HepG2 (cell line): ENCODE results near the gene PALM2AKAP2. TPM values are rescaled to one million over a fixed set of nuclear protein-coding genes. Genes with fewer than 3 reads are reported as not detected.

Source experiments
- ATAC-seq: fragments of 200-7000 bp; cut with Tn5 transposase; 3 replicates; pipeline ENCODE4 v1.9.1; 2020; ENCODE audit warnings: mild to moderate bottlenecking, moderate library complexity
- BruUV-seq: library from RNA; stranded (reverse); fragments of 400-500 nt; replicated peaks from 2 replicates; lab custom pipeline; 2021; lab: Mats Ljungman, UMichigan
- CTCF ChIA-PET: fragments of 300-600 bp; formaldehyde crosslinking; extraction: SDS; loops from one replicate; lab custom pipeline; 2021; ENCODE audit warnings: low total read pairs, inconsistent platforms, low intra/inter-chr PET ratio; lab: Yijun Ruan, JAX
- POLR2A ChIA-PET: fragments of 350-600 bp; sonication (Branson Sonifier 250); formaldehyde crosslinking; loops from one replicate; lab custom pipeline; 2020; ENCODE audit warnings: antibody characterized with exemption, inconsistent platforms; lab: Yijun Ruan, JAX
- DNase-seq: peaks from one replicate; pipeline ENCODE4 v3.0.0-alpha.2; 2015; ENCODE audit warnings: low spot score
- FAIRE-seq: peaks from 3 replicates; lab custom pipeline; 2011; peaks lifted over from hg19 to GRCh38; lab: Jason Lieb, UNC
- H2AFZ ChIP-seq: one replicate; pipeline ENCODE4 v1.6.1; 2011; ENCODE audit warnings: low read length, inconsistent platforms
- H3K27ac ChIP-seq: fragments of 300-600 bp; 3 replicates; pipeline ENCODE4 v1.8.0; 2011; ENCODE audit warnings: mixed run types, mild to moderate bottlenecking, mixed read lengths, low read length, inconsistent platforms; ENCODE audit not compliant: insufficient read depth; ENCODE audit errors: extremely low read length
- H3K27me3 ChIP-seq, 2 experiments: fragments of 200-600 bp in 1 of 2; 2 replicates in 1 of 2; 3 replicates in 1 of 2; pipeline versions ENCODE4 v1.6.0 to v1.8.0; 2011; ENCODE audit warnings: low read length in 2 of 2, mild to moderate bottlenecking in 2 of 2, moderate library complexity in 2 of 2, inconsistent platforms in 1 of 2; ENCODE audit not compliant: insufficient read depth in 2 of 2, control insufficient read depth in 1 of 2
- H3K36me3 ChIP-seq, 2 experiments: fragments of 200-600 bp in 1 of 2; replicated peaks in 1 of 2; 2 replicates in 1 of 2; 3 replicates in 1 of 2; pipeline versions ENCODE4 v1.5.1 to v1.8.0; 2011; ENCODE audit warnings: low read length in 2 of 2, inconsistent platforms in 1 of 2; ENCODE audit not compliant: insufficient read depth in 2 of 2, control insufficient read depth in 1 of 2
- H3K4me1 ChIP-seq: 2 replicates; pipeline ENCODE4 v1.5.1; 2012; ENCODE audit warnings: low read length, inconsistent platforms; ENCODE audit not compliant: insufficient read depth
- H3K4me2 ChIP-seq: 2 replicates; pipeline ENCODE4 v1.6.0; 2011; ENCODE audit warnings: low read depth, low read length, inconsistent platforms
- H3K4me3 ChIP-seq, 3 experiments: fragments of 200-600 bp in 1 of 3; sonication (generic), shearing (Covaris generic) in 1 of 3; replicated peaks in 1 of 3; 2 replicates each; pipeline ENCODE4 v1.5.1; 2011 to 2016; ENCODE audit warnings: low read length in 3 of 3, inconsistent platforms in 2 of 3, low read depth in 2 of 3, mild to moderate bottlenecking in 2 of 3, control low read depth in 1 of 3, mixed read lengths in 1 of 3; ENCODE audit not compliant: insufficient read depth in 1 of 3
- H3K79me2 ChIP-seq: one replicate; pipeline ENCODE4 v1.6.1; 2011; ENCODE audit warnings: low read length, inconsistent platforms; ENCODE audit not compliant: insufficient read depth
- H3K9ac ChIP-seq: 2 replicates; pipeline ENCODE4 v1.6.0; 2011; ENCODE audit warnings: mild to moderate bottlenecking, low read depth, low read length, inconsistent platforms; ENCODE audit not compliant: insufficient read depth
- H3K9me3 ChIP-seq: 2 replicates; pipeline ENCODE4 v1.5.1; 2012; ENCODE audit warnings: mild to moderate bottlenecking, low read length
- H4K20me1 ChIP-seq: 2 replicates; pipeline ENCODE4 v1.6.0; 2011; ENCODE audit warnings: inconsistent platforms, mild to moderate bottlenecking, low read length, moderate library complexity; ENCODE audit not compliant: insufficient read depth
- ADNP ChIP-seq: sonication (generic); formaldehyde crosslinking; IDR thresholded peaks from 2 replicates; pipeline ENCODE4 v1.4.0; 2020; ENCODE audit warnings: missing genetic modification reagents
- FOXK1 ChIP-seq: sonication (generic); formaldehyde crosslinking; IDR thresholded peaks from 2 replicates; pipeline ENCODE4 v1.4.0; 2020; ENCODE audit warnings: low read depth, missing genetic modification reagents, borderline replicate concordance
- GFI1 ChIP-seq: sonication (generic); formaldehyde crosslinking; IDR thresholded peaks from 2 replicates; pipeline ENCODE4 v1.5.0; 2020; ENCODE audit warnings: missing genetic modification reagents, mild to moderate bottlenecking, borderline replicate concordance
- LCORL ChIP-seq, 2 experiments: fragments of 450-650 bp in 1 of 2; sonication (generic) in 1 of 2; formaldehyde crosslinking in 1 of 2; IDR thresholded peaks; 2 replicates each; pipeline versions ENCODE4 v1.5.0 to v1.6.1; 2017 to 2020; ENCODE audit warnings: antibody characterized with exemption in 1 of 2, missing genetic modification reagents in 1 of 2
- MLLT10 ChIP-seq: sonication (generic); formaldehyde crosslinking; IDR thresholded peaks from 2 replicates; pipeline ENCODE4 v1.4.0; 2020; ENCODE audit warnings: missing genetic modification reagents
- ZKSCAN5 ChIP-seq: sonication (generic); formaldehyde crosslinking; IDR thresholded peaks from 2 replicates; pipeline ENCODE4 v1.5.1; 2020; ENCODE audit warnings: mild to moderate bottlenecking, missing genetic modification reagents
- ZNF337 ChIP-seq: sonication (generic); formaldehyde crosslinking; IDR thresholded peaks from 2 replicates; pipeline ENCODE4 v1.5.1; 2020; ENCODE audit warnings: missing genetic modification reagents, low read depth, mild to moderate bottlenecking, borderline replicate concordance
- ZNF777 ChIP-seq: sonication (generic); formaldehyde crosslinking; IDR thresholded peaks from 2 replicates; pipeline ENCODE4 v1.4.0; 2020; ENCODE audit warnings: missing genetic modification reagents
- WGBS: methylation state at CpG from one replicate; pipeline ENCODE4 v1.1.6; 2017; ENCODE audit warnings: low lambda C conversion rate; 5-methylcytosine and 5-hydroxymethylcytosine counted together
- in situ Hi-C: cut with HindIII; loops from 2 replicates; pipeline ENCODE4 v1.10.0; 2017; ENCODE audit warnings: low pct_unique_long_range_greater_than_20kb; ENCODE audit not compliant: extremely low pct_ligation_motif_present
- intact Hi-C: fragments of 100-400 bp; cut with micrococcal nuclease; formaldehyde crosslinking; loops from one replicate; pipeline ENCODE4 v1.10.0; 2022; ENCODE audit not compliant: unreplicated experiment
- polyA plus RNA-seq, 8 experiments: library from polyadenylated mRNA; depleted of rRNA in 3 of 8; stranded (reverse) in 7 of 8; unstranded in 1 of 8; fragments of >200 nt; fragmentation: Illumina TruSeq in 4 of 8; extraction: Trizol in 4 of 8; gene quantifications; 2 replicates each; pipeline versions ENCODE4 v1.2.1 to v1.2.3, GENCODE V29; 2011 to 2016; ENCODE audit warnings: low read depth in 4 of 8, missing spikeins in 1 of 8, mixed read lengths in 1 of 8; ENCODE audit not compliant: insufficient read depth in 1 of 8
- total RNA-seq, 5 experiments: library from RNA; depleted of rRNA; stranded (reverse); fragments of >200 nt; fragmentation: Illumina TruSeq; extraction: Trizol; gene quantifications; 2 replicates each; pipeline ENCODE4 v1.2.3, GENCODE V29; 2016; ENCODE audit warnings: low read depth in 1 of 5
- TF ChIP-seq, protein P1 (sequence below): sonication (generic); formaldehyde crosslinking; IDR thresholded peaks from 2 replicates; pipeline ENCODE4 v1.9.0; 2022; ENCODE audit warnings: low read depth, missing genetic modification reagents
- TF ChIP-seq, protein P2 (sequence below): sonication (generic); formaldehyde crosslinking; IDR thresholded peaks from 2 replicates; pipeline ENCODE4 v1.4.0; 2020; ENCODE audit warnings: missing genetic modification reagents
- TF ChIP-seq, protein P3 (sequence below): IDR thresholded peaks from 2 replicates; pipeline ENCODE4 v1.6.1; 2016; ENCODE audit warnings: missing compliant biosample characterization, missing genetic modification reagents, borderline replicate concordance
- TF ChIP-seq, protein P4 (sequence below): IDR thresholded peaks from 2 replicates; pipeline ENCODE4 v1.6.1; 2016; ENCODE audit warnings: low read depth, missing genetic modification reagents, missing compliant biosample characterization
- TF ChIP-seq, protein P5 (sequence below): sonication (generic); formaldehyde crosslinking; IDR thresholded peaks from 2 replicates; pipeline ENCODE4 v1.4.0; 2020; ENCODE audit warnings: missing genetic modification reagents

Gene PALM2AKAP2
- total and polyA plus RNA-seq, 2 of the 13 experiments (the other 11 are each of a cell fraction or from before 2014, with no cell fraction given): 0.25 to 1.8 TPM

DNA sequence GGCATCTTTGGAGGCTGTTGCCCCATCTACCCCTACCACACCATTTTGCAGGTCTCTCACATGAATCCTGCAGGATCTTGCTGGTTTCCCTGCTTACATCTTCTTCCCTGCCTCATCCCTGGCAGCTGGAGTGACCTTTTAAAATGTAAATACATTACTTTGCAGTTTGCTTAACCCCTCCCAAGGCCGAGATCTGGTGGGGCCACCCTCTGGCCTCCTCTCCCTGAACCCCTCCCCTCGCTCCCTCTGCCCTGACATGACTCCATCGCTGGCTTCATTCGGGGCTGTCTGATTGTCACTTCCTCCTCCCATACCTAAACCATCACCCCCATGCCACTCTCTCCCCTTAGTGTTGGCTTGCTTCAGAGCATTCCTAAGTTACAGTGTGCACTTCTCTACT, 12.6 kb upstream of the PALM2AKAP2 start:
- ChIA-PET POLR2A (no interaction called here), CTCF (no interaction called here)
- Histone ChIP-seq H3K79me2 (no peaks in the 10 kb centered on the region), H3K36me3 (no peaks in the 10 kb centered on the region), H3K4me3 (no peak overlapping the region), H3K27me3 (peaks cover 0 to 3% of the 10 kb centered on the region in 2 experiments; a peak in 2 of 5 replicates), H4K20me1 (no peaks in the 10 kb centered on the region), H3K9me3 (no peaks in the 10 kb centered on the region), H2AFZ (no peak overlapping the region), H3K27ac (no peak overlapping the region), H3K9ac (no peak overlapping the region), H3K4me2 (no peak overlapping the region), H3K4me1 (no peaks in the 10 kb centered on the region)
- intact Hi-C loops (no loop called here), in situ Hi-C loops (no loop called here)
- FAIRE-seq (no peak), DNase-seq (no peak), ATAC-seq (peak; percentile 40; the same call in 2 of the 3 replicates)
- WGBS: 0% methylated on average over 4 of the region's 4 CpGs
- BruUV-seq: no TSS peak
- no peak for TF ChIP-seq GFI1 (CRISPR knock-in tag)
- no peak for TF ChIP-seq ADNP (CRISPR knock-in tag)
- TF ChIP-seq ZNF777 (CRISPR knock-in tag): no peak
- TF ChIP-seq ZNF337 (CRISPR knock-in tag): no peak
- TF ChIP-seq MLLT10 (CRISPR knock-in tag): no peak
- no peak for TF ChIP-seq LCORL (IDR thresholded peaks at IDR 0.05)
- no peak for TF ChIP-seq LCORL (CRISPR knock-in tag; IDR thresholded peaks at IDR 0.05)
- TF ChIP-seq, protein P1, sequence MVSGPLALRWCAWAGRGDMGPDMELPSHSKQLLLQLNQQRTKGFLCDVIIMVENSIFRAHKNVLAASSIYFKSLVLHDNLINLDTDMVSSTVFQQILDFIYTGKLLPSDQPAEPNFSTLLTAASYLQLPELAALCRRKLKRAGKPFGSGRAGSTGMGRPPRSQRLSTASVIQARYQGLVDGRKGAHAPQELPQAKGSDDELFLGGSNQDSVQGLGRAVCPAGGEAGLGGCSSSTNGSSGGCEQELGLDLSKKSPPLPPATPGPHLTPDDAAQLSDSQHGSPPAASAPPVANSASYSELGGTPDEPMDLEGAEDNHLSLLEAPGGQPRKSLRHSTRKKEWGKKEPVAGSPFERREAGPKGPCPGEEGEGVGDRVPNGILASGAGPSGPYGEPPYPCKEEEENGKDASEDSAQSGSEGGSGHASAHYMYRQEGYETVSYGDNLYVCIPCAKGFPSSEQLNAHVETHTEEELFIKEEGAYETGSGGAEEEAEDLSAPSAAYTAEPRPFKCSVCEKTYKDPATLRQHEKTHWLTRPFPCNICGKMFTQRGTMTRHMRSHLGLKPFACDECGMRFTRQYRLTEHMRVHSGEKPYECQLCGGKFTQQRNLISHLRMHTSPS (CRISPR knock-in tag): no peak
- TF ChIP-seq, protein P2, sequence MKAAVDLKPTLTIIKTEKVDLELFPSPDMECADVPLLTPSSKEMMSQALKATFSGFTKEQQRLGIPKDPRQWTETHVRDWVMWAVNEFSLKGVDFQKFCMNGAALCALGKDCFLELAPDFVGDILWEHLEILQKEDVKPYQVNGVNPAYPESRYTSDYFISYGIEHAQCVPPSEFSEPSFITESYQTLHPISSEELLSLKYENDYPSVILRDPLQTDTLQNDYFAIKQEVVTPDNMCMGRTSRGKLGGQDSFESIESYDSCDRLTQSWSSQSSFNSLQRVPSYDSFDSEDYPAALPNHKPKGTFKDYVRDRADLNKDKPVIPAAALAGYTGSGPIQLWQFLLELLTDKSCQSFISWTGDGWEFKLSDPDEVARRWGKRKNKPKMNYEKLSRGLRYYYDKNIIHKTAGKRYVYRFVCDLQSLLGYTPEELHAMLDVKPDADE (CRISPR knock-in tag): no peak
- TF ChIP-seq, protein P3, sequence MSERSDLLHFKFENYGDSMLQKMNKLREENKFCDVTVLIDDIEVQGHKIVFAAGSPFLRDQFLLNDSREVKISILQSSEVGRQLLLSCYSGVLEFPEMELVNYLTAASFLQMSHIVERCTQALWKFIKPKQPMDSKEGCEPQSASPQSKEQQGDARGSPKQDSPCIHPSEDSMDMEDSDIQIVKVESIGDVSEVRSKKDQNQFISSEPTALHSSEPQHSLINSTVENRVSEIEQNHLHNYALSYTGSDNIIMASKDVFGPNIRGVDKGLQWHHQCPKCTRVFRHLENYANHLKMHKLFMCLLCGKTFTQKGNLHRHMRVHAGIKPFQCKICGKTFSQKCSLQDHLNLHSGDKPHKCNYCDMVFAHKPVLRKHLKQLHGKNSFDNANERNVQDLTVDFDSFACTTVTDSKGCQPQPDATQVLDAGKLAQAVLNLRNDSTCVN (CRISPR knock-in tag): no peak
- no peak for TF ChIP-seq ZKSCAN5 (CRISPR knock-in tag)
- no peak for TF ChIP-seq FOXK1 (CRISPR knock-in tag)
- TF ChIP-seq, protein P4, sequence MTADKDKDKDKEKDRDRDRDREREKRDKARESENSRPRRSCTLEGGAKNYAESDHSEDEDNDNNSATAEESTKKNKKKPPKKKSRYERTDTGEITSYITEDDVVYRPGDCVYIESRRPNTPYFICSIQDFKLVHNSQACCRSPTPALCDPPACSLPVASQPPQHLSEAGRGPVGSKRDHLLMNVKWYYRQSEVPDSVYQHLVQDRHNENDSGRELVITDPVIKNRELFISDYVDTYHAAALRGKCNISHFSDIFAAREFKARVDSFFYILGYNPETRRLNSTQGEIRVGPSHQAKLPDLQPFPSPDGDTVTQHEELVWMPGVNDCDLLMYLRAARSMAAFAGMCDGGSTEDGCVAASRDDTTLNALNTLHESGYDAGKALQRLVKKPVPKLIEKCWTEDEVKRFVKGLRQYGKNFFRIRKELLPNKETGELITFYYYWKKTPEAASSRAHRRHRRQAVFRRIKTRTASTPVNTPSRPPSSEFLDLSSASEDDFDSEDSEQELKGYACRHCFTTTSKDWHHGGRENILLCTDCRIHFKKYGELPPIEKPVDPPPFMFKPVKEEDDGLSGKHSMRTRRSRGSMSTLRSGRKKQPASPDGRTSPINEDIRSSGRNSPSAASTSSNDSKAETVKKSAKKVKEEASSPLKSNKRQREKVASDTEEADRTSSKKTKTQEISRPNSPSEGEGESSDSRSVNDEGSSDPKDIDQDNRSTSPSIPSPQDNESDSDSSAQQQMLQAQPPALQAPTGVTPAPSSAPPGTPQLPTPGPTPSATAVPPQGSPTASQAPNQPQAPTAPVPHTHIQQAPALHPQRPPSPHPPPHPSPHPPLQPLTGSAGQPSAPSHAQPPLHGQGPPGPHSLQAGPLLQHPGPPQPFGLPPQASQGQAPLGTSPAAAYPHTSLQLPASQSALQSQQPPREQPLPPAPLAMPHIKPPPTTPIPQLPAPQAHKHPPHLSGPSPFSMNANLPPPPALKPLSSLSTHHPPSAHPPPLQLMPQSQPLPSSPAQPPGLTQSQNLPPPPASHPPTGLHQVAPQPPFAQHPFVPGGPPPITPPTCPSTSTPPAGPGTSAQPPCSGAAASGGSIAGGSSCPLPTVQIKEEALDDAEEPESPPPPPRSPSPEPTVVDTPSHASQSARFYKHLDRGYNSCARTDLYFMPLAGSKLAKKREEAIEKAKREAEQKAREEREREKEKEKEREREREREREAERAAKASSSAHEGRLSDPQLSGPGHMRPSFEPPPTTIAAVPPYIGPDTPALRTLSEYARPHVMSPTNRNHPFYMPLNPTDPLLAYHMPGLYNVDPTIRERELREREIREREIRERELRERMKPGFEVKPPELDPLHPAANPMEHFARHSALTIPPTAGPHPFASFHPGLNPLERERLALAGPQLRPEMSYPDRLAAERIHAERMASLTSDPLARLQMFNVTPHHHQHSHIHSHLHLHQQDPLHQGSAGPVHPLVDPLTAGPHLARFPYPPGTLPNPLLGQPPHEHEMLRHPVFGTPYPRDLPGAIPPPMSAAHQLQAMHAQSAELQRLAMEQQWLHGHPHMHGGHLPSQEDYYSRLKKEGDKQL: no peak
- TF ChIP-seq, protein P5, sequence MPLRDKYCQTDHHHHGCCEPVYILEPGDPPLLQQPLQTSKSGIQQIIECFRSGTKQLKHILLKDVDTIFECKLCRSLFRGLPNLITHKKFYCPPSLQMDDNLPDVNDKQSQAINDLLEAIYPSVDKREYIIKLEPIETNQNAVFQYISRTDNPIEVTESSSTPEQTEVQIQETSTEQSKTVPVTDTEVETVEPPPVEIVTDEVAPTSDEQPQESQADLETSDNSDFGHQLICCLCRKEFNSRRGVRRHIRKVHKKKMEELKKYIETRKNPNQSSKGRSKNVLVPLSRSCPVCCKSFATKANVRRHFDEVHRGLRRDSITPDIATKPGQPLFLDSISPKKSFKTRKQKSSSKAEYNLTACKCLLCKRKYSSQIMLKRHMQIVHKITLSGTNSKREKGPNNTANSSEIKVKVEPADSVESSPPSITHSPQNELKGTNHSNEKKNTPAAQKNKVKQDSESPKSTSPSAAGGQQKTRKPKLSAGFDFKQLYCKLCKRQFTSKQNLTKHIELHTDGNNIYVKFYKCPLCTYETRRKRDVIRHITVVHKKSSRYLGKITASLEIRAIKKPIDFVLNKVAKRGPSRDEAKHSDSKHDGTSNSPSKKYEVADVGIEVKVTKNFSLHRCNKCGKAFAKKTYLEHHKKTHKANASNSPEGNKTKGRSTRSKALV: no peak
